ENCODE data around the gene PRX.

GRCh38 chr19:40444825-40445312 lies 31.7 kb upstream of the PRX start:
- no peak for TF ChIP-seq MAX (CRISPR knock-in tag; IDR thresholded peaks at IDR 0.05)
- peak; percentile 29 to 63 (median 60); a peak in 5 of 6 replicates for TF ChIP-seq CTCF (IDR thresholded peaks at IDR 0.05 in 2 of 3, conservative IDR thresholded peaks at IDR 0.05 in 1 of 3; ENCODE audit: insufficient read depth in 2 of 3, low read depth in 1 of 3, low read length in 3 of 3)
- TF ChIP-seq ATF3 (IDR thresholded peaks at IDR 0.05) = no peak
- no peak for TF ChIP-seq ATF3 (CRISPR knock-in tag; conservative IDR thresholded peaks at IDR 0.05)
- no peak for TF ChIP-seq HMG20A (CRISPR knock-in tag; conservative IDR thresholded peaks at IDR 0.05)
- no peak for TF ChIP-seq ZNF696 (CRISPR knock-in tag; conservative IDR thresholded peaks at IDR 0.05)
- no peak for TF ChIP-seq CBFB (CRISPR knock-in tag; IDR thresholded peaks at IDR 0.05)
